ENCODE results near the gene COMT. TPM values are rescaled to one million over a fixed set of nuclear protein-coding genes. Genes with fewer than 3 reads are reported as not detected.

COMT gene
- total and polyA plus RNA-seq, 9 donors, result 23.1 to 200 (median 161) TPM

DNA sequence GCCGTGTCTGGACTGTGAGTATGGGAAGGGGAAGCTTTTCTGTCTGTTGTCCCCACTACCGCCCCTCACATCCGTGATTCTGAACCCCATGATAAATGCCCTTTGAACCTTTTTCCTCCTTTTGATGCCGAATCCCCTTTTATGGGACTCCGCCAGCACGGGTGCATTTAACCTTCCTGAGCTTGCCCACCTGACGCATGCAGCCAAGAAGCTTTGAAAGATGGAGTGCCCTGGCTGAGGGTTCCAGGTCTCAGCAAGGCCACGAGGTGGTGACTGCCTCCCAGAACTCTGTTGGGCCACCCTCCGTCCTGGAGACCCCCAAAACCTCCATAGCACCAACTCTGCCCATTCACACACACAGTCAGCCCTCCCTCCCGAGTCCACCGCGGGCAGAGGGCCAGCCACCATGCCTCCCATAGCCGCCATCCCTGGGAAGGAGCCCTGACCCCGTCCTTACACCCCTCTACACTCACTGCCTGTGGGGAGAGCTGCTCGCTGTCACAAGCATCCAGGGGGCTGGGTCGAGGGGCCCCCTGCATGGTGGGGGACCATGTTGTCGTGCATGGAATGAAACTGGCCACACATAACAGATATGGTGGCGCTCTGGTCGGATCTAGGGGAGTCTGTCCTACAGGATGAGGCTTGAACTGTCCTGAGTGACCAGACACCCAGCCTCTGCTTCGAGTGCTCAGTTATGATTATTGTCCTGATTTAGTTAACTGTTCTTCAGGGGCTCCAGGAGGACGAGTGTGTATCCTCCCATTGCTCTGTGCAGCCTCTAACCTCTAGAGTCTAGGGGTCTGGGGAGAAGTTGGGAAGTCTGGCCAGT is 822 bp upstream of the COMT start:
- 39 to 60% (median 41%) methylated on average over 21 of the region's 21 CpGs for WGBS, 3 donors
- Histone ChIP-seq H3K9me3 (no peaks in the 10 kb centered on the region), H3K36me3 (no peaks in the 10 kb centered on the region), H3K27ac (peak overlapping the region; percentile 97 to 98), H3K27me3 (no peaks in the 10 kb centered on the region), H3K4me1 (ENCODE audit: insufficient read depth) (peaks cover 16% of the 10 kb centered on the region), H3K4me3 (peak overlapping the region; percentile 75)
- TF ChIP-seq POLR2A (IDR thresholded peaks at IDR 0.05), result no peak
- no peak for TF ChIP-seq EP300 (IDR thresholded peaks at IDR 0.05)
- TF ChIP-seq, protein P1, sequence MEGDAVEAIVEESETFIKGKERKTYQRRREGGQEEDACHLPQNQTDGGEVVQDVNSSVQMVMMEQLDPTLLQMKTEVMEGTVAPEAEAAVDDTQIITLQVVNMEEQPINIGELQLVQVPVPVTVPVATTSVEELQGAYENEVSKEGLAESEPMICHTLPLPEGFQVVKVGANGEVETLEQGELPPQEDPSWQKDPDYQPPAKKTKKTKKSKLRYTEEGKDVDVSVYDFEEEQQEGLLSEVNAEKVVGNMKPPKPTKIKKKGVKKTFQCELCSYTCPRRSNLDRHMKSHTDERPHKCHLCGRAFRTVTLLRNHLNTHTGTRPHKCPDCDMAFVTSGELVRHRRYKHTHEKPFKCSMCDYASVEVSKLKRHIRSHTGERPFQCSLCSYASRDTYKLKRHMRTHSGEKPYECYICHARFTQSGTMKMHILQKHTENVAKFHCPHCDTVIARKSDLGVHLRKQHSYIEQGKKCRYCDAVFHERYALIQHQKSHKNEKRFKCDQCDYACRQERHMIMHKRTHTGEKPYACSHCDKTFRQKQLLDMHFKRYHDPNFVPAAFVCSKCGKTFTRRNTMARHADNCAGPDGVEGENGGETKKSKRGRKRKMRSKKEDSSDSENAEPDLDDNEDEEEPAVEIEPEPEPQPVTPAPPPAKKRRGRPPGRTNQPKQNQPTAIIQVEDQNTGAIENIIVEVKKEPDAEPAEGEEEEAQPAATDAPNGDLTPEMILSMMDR (IDR thresholded peaks at IDR 0.05), result no peak
- peak in 3 of 5 donors; percentile 40 to 59 (median 58) for DNase-seq
- intact Hi-C loops (cut with DNase I), result loop anchor here in 1 of 4 donors (5.0 kb wide), 1 partner anchor 88 kb away; the partner anchor contains the start of genes GNB1L and RTL10

DNA sequence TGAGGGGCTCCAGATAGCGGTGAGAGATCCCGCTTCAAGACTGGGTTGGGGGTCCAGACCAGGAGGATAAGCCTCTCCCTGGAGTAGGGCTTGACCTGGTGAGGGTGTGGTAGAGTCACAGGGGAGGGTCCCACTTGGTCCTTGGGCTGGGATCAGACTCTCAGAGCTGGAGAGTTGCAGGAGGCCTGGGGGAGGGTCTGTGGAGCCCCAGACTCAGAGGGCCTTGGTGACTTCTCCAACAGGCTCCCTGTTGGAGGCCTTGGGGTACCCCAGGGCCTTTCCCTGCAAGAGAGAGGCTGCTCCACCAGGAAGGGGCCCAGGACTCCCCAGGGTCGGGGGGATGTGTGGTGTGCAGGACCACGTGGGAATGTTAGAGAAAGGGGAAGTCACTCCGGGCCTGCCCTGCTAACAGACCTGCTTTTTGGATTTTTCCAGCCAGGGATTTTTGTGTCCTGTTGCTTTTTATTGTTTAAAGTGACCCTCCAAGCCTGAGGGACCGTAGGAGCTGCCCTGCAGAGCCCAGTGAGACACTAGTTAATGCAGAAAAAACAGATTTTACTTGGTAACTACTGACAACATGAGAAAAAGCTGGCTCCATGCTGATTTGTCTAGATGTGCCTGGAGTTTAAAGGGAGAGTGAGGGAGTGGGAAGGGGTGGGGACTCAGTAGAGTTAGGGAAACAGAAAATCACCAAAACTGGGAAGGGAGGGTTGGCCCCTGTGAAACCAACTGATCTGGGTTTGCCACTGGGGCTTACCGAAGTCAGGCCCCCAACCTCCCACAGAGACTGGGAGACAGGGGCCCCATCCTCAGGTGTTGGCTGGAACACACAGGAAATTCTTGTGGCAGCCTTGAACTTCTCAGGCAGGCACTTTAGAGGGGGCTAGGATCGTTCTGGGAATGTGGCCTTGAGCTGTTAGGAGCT is 847 bp downstream of the COMT start:
- 1 to 2% (median 2%) methylated on average over 8 of the region's 8 CpGs for WGBS, 3 donors
- peaks cover 19% of the 10 kb centered on the region for H3K4me1 ChIP-seq (ENCODE audit: insufficient read depth)
- H3K4me3 ChIP-seq, result peak overlapping the region; percentile 75
- H3K27me3 ChIP-seq, result no peaks in the 10 kb centered on the region
- H3K27ac ChIP-seq, result peak overlapping the region; percentile 97 to 98
- no peaks in the 10 kb centered on the region for H3K9me3 ChIP-seq
- no peaks in the 10 kb centered on the region for H3K36me3 ChIP-seq
- DNase-seq, result peak; percentile 60 to 79 (median 68)
- TF ChIP-seq EP300 (IDR thresholded peaks at IDR 0.05), result no peak
- no peak for TF ChIP-seq POLR2A (IDR thresholded peaks at IDR 0.05)
- TF ChIP-seq, protein P1 (IDR thresholded peaks at IDR 0.05), result no peak
- intact Hi-C loops (cut with DNase I), result loop anchor here in 1 of 4 donors (5.0 kb wide), 1 partner anchor 90 kb away; the partner anchor contains the start of genes GNB1L and RTL10

DNA sequence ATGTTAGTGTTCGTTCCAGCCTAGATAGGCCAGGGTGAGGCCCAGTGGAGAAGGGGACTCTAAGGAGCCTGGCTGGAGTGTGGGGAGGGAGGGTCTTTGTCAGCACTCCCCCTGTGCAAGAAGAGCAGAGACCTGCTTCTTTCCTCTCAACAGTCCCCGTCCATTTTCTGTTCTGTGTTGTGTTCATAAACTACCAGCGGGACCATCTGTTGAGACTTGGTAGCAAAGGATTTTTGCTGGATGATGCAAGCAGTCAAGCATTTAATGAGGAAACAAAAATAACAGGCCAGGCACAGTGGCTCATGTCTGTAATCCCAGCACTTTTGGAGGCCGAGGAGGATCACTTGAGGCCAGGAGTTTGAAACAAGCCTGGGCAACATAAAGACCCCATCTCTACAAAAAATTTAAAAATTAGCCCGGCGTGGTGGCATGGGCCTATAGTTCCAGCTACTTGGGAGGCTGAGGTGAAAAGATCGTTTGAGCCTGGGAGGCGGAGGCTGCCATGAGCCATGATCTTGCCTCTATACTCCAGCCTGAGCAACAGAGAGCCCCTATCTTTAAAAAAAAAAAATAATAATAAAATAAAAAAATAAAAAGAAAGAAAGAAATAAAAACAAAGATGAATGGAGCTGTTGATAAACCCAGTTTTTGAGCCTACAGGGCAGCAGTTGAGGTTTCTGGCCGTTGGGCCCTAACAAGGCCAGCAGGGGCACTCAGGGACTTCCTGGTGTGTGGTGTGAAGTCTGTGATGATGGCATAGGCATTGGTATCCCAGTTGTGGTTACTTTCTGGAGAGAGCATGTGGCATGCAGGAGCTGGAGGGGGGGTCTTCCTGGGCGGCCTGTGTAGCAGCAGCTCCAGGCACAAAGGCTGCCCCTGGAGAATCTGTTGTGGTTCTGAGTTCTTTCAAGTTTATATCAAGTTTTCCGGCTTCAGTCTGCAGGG is 1.8 kb downstream of the COMT start:
- no peaks in the 10 kb centered on the region for H3K36me3 ChIP-seq
- TF ChIP-seq, protein P1 (IDR thresholded peaks at IDR 0.05), result no peak
- TF ChIP-seq EP300 (IDR thresholded peaks at IDR 0.05) (no peak), POLR2A (IDR thresholded peaks at IDR 0.05) (no peak)
- intact Hi-C loops (cut with DNase I), result loop anchor here in 1 of 4 donors (5.0 kb wide), 1 partner anchor 91 kb away; the partner anchor contains the start of genes GNB1L and RTL10
- 15 to 25% (median 25%) methylated on average over 11 of the region's 11 CpGs for WGBS, 3 donors
- H3K9me3 ChIP-seq, result no peaks in the 10 kb centered on the region
- no peaks in the 10 kb centered on the region for H3K27me3 ChIP-seq
- DNase-seq, result peak in 2 of 5 donors; percentile 66 to 69
- peaks cover 20% of the 10 kb centered on the region for H3K4me1 ChIP-seq (ENCODE audit: insufficient read depth)
- H3K27ac ChIP-seq, result peak overlapping the region; percentile 97 to 98
- peak overlapping the region; percentile 75 for H3K4me3 ChIP-seq

Measured in ovary (tissue), 9 donors.